HCT116 (cell line): ENCODE measurements around the gene ADIRF. TPM values are rescaled to one million over a fixed set of nuclear protein-coding genes. Genes with fewer than 3 reads are reported as not detected.

ENCODE experiments used
- ATAC-seq: fragments of 200-7000 bp; cut with Tn5 transposase; 2 replicates; pipeline ENCODE4 v1.9.1; 2020; ENCODE audit warnings: mild to moderate bottlenecking, moderate library complexity
- BruUV-seq: library from RNA; stranded (reverse); fragments of 400-500 nt; replicated peaks from 2 replicates; lab custom pipeline; 2021; lab: Mats Ljungman, UMichigan
- CTCF ChIA-PET: fragments of 300-600 bp; sonication (Branson Sonifier 250); formaldehyde crosslinking; loops from one replicate; lab custom pipeline; 2021; ENCODE audit warnings: antibody characterized with exemption; lab: Charles Lee
- POLR2A ChIA-PET: fragments of 300-600, 350-600 bp; sonication (Branson Sonifier 250); formaldehyde crosslinking; loops from one replicate; lab custom pipeline; 2021; ENCODE audit warnings: antibody characterized with exemption; lab: Charles Lee
- RAD21 ChIA-PET, 2 experiments: fragments of 300-600 bp; sonication (Branson Sonifier 250); formaldehyde crosslinking; loops; one replicate each; lab custom pipeline; 2023; ENCODE audit warnings: low total read pairs in 2 of 2; ENCODE audit not compliant: uncharacterized antibody in 2 of 2, unreplicated experiment in 2 of 2, low non-redundant PET in 1 of 2; lab: Charles Lee
- DNase-seq: peaks from one replicate; pipeline ENCODE4 v3.0.0-alpha.2; 2010; ENCODE audit warnings: low read depth, low spot score
- H2AFZ ChIP-seq: fragments of 200-600 bp; shearing (Covaris generic), sonication (generic); 2 replicates; pipeline ENCODE4 v1.6.1; 2017; ENCODE audit warnings: low read depth, mixed run types, mixed read lengths, antibody characterized with exemption, low read length; ENCODE audit not compliant: poor library complexity, severe bottlenecking
- H3K27ac ChIP-seq: 2 replicates; pipeline ENCODE4 v1.5.1; 2012; ENCODE audit warnings: low read depth, low read length
- H3K27me3 ChIP-seq: fragments of 200-600 bp; sonication (generic); 2 replicates; pipeline ENCODE4 v1.6.1; 2016; ENCODE audit warnings: mixed run types, low read length, mixed read lengths; ENCODE audit not compliant: insufficient read depth
- H3K36me3 ChIP-seq, 2 experiments: fragments of 200-500 bp in 1 of 2; fragments of 200-600 bp in 1 of 2; sonication (Bioruptor generic) in 1 of 2; sonication (generic) in 1 of 2; 2 replicates each; pipeline versions ENCODE4 v1.5.1 to v1.6.1; 2014 to 2016; ENCODE audit warnings: low read length in 2 of 2, inconsistent platforms in 1 of 2, mixed read lengths in 1 of 2, mixed run types in 1 of 2; ENCODE audit not compliant: insufficient read depth in 2 of 2, control insufficient read depth in 1 of 2
- H3K4me1 ChIP-seq, 2 experiments: fragments of 200-600 bp in 1 of 2; sonication (generic) in 1 of 2; 2 replicates each; pipeline versions ENCODE4 v1.5.1 to v1.6.1; 2012 to 2017; ENCODE audit warnings: low read length in 2 of 2, inconsistent platforms in 1 of 2, mild to moderate bottlenecking in 1 of 2, mixed read lengths in 1 of 2, mixed run types in 1 of 2, moderate library complexity in 1 of 2; ENCODE audit not compliant: insufficient read depth in 2 of 2, control insufficient read depth in 1 of 2
- H3K4me2 ChIP-seq: fragments of 200-600 bp; sonication (generic); 2 replicates; pipeline ENCODE4 v1.6.1; 2017; ENCODE audit warnings: mixed run types, low read length, mixed read lengths
- H3K4me3 ChIP-seq, 2 experiments: fragments of 200-600 bp in 1 of 2; sonication (generic) in 1 of 2; replicated peaks in 1 of 2; 2 replicates each; pipeline ENCODE4 v1.5.1; 2011 to 2016; ENCODE audit warnings: low read length in 2 of 2, control low read depth in 1 of 2, low read depth in 1 of 2, mild to moderate bottlenecking in 1 of 2, mixed read lengths in 1 of 2, mixed run types in 1 of 2
- H3K79me2 ChIP-seq: fragments of 200-600 bp; sonication (generic); 2 replicates; pipeline ENCODE4 v1.6.1; 2017; ENCODE audit warnings: mild to moderate bottlenecking, mixed run types, low read length, moderate library complexity, mixed read lengths; ENCODE audit not compliant: insufficient read depth
- H3K9ac ChIP-seq: fragments of 200-600 bp; sonication (generic); 2 replicates; pipeline ENCODE4 v1.6.1; 2016; ENCODE audit warnings: low read length, mixed read lengths
- H3K9me2 ChIP-seq: fragments of 200-600 bp; sonication (generic), shearing (Covaris generic); 2 replicates; pipeline ENCODE4 v1.6.1; 2017; ENCODE audit warnings: mixed run types, mild to moderate bottlenecking, moderate library complexity; ENCODE audit not compliant: insufficient read depth
- H3K9me3 ChIP-seq, 2 experiments: fragments of 200-500 bp in 1 of 2; fragments of 200-600 bp in 1 of 2; sonication (Bioruptor generic) in 1 of 2; sonication (generic) in 1 of 2; 2 replicates each; pipeline ENCODE4 v1.6.1; 2014 to 2017; ENCODE audit warnings: low read length in 2 of 2, mixed read lengths in 2 of 2, inconsistent platforms in 1 of 2, low read depth in 1 of 2, mild to moderate bottlenecking in 1 of 2, mixed run types in 1 of 2, moderate library complexity in 1 of 2; ENCODE audit not compliant: control insufficient read depth in 1 of 2, insufficient read depth in 1 of 2
- H4K20me1 ChIP-seq: fragments of 200-600 bp; sonication (generic), shearing (Covaris generic); 2 replicates; pipeline ENCODE4 v1.6.1; 2017; ENCODE audit warnings: mixed run types, mild to moderate bottlenecking, moderate library complexity; ENCODE audit not compliant: insufficient read depth
- CBX3 ChIP-seq: IDR thresholded peaks from 2 replicates; pipeline ENCODE4 v1.6.1; 2012; ENCODE audit warnings: low read depth
- CEBPB ChIP-seq: IDR thresholded peaks from 2 replicates; pipeline ENCODE4 v1.6.1; 2012; ENCODE audit warnings: low read depth
- EGR1 ChIP-seq: IDR thresholded peaks from 2 replicates; pipeline ENCODE4 v1.6.1; 2012; ENCODE audit warnings: low read depth
- ELF1 ChIP-seq: IDR thresholded peaks from 2 replicates; pipeline ENCODE4 v1.6.1; 2012; ENCODE audit warnings: low read depth, borderline replicate concordance
- EZH2 ChIP-seq: fragments of 200-600 bp; sonication (generic); IDR thresholded peaks from 2 replicates; pipeline ENCODE4 v1.6.1; 2017; ENCODE audit warnings: antibody characterized with exemption, mixed run types
- EZH2phosphoT487 ChIP-seq: fragments of 200-600 bp; IDR thresholded peaks from 2 replicates; pipeline ENCODE4 v1.6.1; 2018; ENCODE audit warnings: antibody characterized with exemption, borderline replicate concordance
- FOSL1 ChIP-seq: IDR thresholded peaks from 2 replicates; pipeline ENCODE4 v1.6.1; 2012; ENCODE audit warnings: low read depth
- JUND ChIP-seq: IDR thresholded peaks from 2 replicates; pipeline ENCODE4 v1.6.1; 2012
- POLR2A ChIP-seq: IDR thresholded peaks from 2 replicates; pipeline ENCODE4 v1.7.0; 2011; ENCODE audit warnings: borderline replicate concordance; ENCODE audit not compliant: insufficient read depth, insufficient read length; ENCODE audit errors: extremely low read depth
- RAD21 ChIP-seq: IDR thresholded peaks from 2 replicates; pipeline ENCODE4 v1.6.1; 2012; ENCODE audit warnings: low read depth, mild to moderate bottlenecking
- SIN3A ChIP-seq: IDR thresholded peaks from 2 replicates; pipeline ENCODE4 v1.6.1; 2012; ENCODE audit warnings: low read depth
- SP1 ChIP-seq: IDR thresholded peaks from 2 replicates; pipeline ENCODE4 v1.6.1; 2012; ENCODE audit warnings: low read depth
- SRF ChIP-seq: IDR thresholded peaks from 2 replicates; pipeline ENCODE4 v1.6.1; 2012; ENCODE audit warnings: low read depth
- TCF7L2 ChIP-seq: IDR thresholded peaks from 2 replicates; pipeline ENCODE4 v1.7.0; 2011; ENCODE audit warnings: borderline replicate concordance, inconsistent platforms; ENCODE audit not compliant: insufficient read depth, insufficient read length; ENCODE audit errors: extremely low read depth
- YY1 ChIP-seq: IDR thresholded peaks from 2 replicates; pipeline ENCODE4 v1.6.1; 2011; ENCODE audit warnings: low read length, low read depth, moderate library complexity, mild to moderate bottlenecking; ENCODE audit not compliant: insufficient replicate concordance; ENCODE audit errors: extremely low read depth
- ZFX ChIP-seq: fragments of 450-650 bp; IDR thresholded peaks from 2 replicates; pipeline ENCODE4 v1.6.1; 2017
- ZNF274 ChIP-seq: fragments of 200-500 bp; sonication (Bioruptor generic); IDR thresholded peaks from 2 replicates; pipeline ENCODE4 v1.6.1; 2014; ENCODE audit warnings: mild to moderate bottlenecking, low read depth, low read length, inconsistent platforms
- intact Hi-C: fragments of 100-400 bp; cut with micrococcal nuclease; formaldehyde crosslinking; loops from 2 replicates; pipeline ENCODE4 v1.10.0; 2022
- total RNA-seq: library from RNA; stranded (reverse); gene quantifications from one replicate; pipeline ENCODE4 v1.2.1, GENCODE V29; 2021; ENCODE audit not compliant: unreplicated experiment
- TF ChIP-seq, protein P1 (sequence below): IDR thresholded peaks from 2 replicates; pipeline ENCODE4 v1.6.1; 2012; ENCODE audit warnings: low read depth
- TF ChIP-seq, protein P2 (sequence below): IDR thresholded peaks from 2 replicates; pipeline ENCODE4 v1.6.1; 2012

Gene ADIRF
- total RNA-seq, 1 experiment from 2014 or later: 448 TPM

GRCh38 chr10:86962981-86963310 is 5.3 kb upstream of the ADIRF start:
- Histone ChIP-seq H3K4me2 (no peak overlapping the region), H3K9me2 (no peaks in the 10 kb centered on the region), H3K79me2 (peaks cover 15% of the 10 kb centered on the region), H3K4me3 (no peak overlapping the region), H4K20me1 (no peaks in the 10 kb centered on the region), H3K27me3 (no peaks in the 10 kb centered on the region), H3K9me3 (no peaks in the 10 kb centered on the region), H2AFZ (no peak overlapping the region), H3K27ac (no peak overlapping the region), H3K36me3 (0 out of 4 replicates have a peak, but pooled peaks cover 0 to 5% of the 10 kb centered on the region in 2 experiments), H3K4me1 (peaks cover 66 to 89% of the 10 kb centered on the region in 2 experiments), H3K9ac (no peak overlapping the region)
- intact Hi-C loops: loop anchor here (5.0 kb wide), 1 partner anchor 251 kb away; no protein-coding TSS in a partner anchor
- BruUV-seq: no TSS peak
- POLR2A ChIA-PET: no interaction called here
- RAD21 ChIA-PET: no interaction called here
- ATAC-seq: no peak
- TF ChIP-seq ELF1 (no peak), SRF (no peak), ZFX (no peak), SP1 (no peak), ZNF274 (no peak), SIN3A (no peak), EGR1 (no peak), JUND (no peak), EZH2 (no peak), TCF7L2 (no peak), EZH2phosphoT487 (no peak), FOSL1 (no peak), CBX3 (no peak), RAD21 (no peak), POLR2A (no peak), CEBPB (no peak), YY1 (no peak)
- TF ChIP-seq, protein P1, sequence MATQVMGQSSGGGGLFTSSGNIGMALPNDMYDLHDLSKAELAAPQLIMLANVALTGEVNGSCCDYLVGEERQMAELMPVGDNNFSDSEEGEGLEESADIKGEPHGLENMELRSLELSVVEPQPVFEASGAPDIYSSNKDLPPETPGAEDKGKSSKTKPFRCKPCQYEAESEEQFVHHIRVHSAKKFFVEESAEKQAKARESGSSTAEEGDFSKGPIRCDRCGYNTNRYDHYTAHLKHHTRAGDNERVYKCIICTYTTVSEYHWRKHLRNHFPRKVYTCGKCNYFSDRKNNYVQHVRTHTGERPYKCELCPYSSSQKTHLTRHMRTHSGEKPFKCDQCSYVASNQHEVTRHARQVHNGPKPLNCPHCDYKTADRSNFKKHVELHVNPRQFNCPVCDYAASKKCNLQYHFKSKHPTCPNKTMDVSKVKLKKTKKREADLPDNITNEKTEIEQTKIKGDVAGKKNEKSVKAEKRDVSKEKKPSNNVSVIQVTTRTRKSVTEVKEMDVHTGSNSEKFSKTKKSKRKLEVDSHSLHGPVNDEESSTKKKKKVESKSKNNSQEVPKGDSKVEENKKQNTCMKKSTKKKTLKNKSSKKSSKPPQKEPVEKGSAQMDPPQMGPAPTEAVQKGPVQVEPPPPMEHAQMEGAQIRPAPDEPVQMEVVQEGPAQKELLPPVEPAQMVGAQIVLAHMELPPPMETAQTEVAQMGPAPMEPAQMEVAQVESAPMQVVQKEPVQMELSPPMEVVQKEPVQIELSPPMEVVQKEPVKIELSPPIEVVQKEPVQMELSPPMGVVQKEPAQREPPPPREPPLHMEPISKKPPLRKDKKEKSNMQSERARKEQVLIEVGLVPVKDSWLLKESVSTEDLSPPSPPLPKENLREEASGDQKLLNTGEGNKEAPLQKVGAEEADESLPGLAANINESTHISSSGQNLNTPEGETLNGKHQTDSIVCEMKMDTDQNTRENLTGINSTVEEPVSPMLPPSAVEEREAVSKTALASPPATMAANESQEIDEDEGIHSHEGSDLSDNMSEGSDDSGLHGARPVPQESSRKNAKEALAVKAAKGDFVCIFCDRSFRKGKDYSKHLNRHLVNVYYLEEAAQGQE: no peak
- TF ChIP-seq, protein P2, sequence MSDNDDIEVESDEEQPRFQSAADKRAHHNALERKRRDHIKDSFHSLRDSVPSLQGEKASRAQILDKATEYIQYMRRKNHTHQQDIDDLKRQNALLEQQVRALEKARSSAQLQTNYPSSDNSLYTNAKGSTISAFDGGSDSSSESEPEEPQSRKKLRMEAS: no peak
- DNase-seq: no peak
- CTCF ChIA-PET: interaction anchor here (0.8 to 1.1 kb wide), 2 partner anchors 8 to 278 kb away, joined by 3 read pairs; no protein-coding TSS in a partner anchor
